Epidermal melanocyte (primary cell): ENCODE data around the gene SPATA45.
"Not testable (repeated sequence)": the region's sequence is repeated elsewhere in the genome, so short reads cannot be mapped to it uniquely, and the experiment has no call there.

Source experiments
- DNase-seq: peaks from one replicate; pipeline ENCODE4 v3.0.0; 2011; ENCODE audit warnings: low spot score; ENCODE audit not compliant: insufficient read length

Gene SPATA45

GRCh38 chr1:212833211-212834207, 13.9 kb downstream of the SPATA45 start:
- not testable (repeated sequence) for DNase-seq

- no peak for DNase-seq
These were observed 19.1 kb downstream of the SPATA45 start for GRCh38 chr1:212828395-212828794.

DNA sequence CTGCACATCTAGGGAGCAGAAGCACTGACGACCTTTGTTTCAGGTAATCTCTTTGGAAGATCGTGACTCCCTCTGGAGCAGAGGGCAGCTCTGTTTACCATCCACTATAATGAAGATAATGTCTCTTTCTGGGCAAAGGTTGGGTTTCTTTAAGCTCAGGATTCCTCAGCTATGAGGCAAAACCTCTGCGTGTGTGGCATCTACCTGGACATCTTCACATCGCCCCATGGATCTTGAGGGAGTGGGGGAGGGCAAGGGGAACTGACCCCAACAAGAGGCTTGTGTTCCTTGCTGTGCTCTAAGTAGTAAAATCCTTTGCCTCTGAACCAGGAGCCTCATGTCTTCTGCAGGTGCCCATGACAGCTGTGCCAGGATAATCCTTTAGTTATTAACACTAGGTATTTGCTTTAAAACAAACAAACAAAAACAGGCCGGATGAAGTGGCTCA, 19.6 kb downstream of the SPATA45 start:
- DNase-seq, result no peak

DNA sequence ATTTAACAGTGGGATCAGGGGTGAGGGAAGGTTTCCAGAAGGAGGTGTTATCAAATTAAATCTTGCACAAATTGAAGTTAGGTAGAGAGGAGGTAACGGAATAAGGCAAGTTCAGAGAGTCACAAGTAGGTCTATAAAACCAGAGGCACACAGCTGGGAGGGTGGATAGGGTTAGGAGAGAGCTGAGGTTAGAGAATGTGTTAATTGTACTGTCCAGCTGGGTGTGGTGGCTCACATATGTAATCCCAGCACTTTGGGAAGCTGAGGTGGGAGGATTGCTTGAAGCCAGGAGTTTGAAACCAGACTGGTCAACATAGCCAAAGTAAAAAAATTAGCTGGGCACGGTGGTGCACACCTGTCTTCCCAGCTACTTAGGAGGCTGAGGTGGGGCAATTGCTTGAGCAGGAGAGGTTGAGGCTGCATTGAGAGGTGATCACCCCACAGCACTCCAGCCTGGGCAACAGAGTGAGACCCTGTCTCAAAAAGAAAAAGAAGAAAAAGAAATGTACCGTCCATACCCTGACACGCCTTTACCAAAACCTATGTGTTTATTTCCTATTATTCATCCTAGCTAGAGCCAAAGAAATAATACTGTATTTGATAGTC, 20.2 kb downstream of the SPATA45 start:
- no peak for DNase-seq

- DNase-seq, result no peak
These were observed 21.5 kb downstream of the SPATA45 start for GRCh38 chr1:212825798-212826452.

GRCh38 chr1:212824201-212824600, 23.2 kb downstream of the SPATA45 start:
- DNase-seq, result no peak

GRCh38 chr1:212822956-212823355, 24.5 kb downstream of the SPATA45 start:
- peak; percentile 21 for DNase-seq

- DNase-seq, result no peak
These were observed 26.5 kb downstream of the SPATA45 start for GRCh38 chr1:212820969-212821368.

GRCh38 chr1:212819726-212820125, 27.7 kb downstream of the SPATA45 start:
- DNase-seq, result no peak

GRCh38 chr1:212816567-212817278, 30.7 kb downstream of the SPATA45 start:
- no peak for DNase-seq

GRCh38 chr1:212814537-212815334, 32.7 kb downstream of the SPATA45 start:
- no peak for DNase-seq

DNA sequence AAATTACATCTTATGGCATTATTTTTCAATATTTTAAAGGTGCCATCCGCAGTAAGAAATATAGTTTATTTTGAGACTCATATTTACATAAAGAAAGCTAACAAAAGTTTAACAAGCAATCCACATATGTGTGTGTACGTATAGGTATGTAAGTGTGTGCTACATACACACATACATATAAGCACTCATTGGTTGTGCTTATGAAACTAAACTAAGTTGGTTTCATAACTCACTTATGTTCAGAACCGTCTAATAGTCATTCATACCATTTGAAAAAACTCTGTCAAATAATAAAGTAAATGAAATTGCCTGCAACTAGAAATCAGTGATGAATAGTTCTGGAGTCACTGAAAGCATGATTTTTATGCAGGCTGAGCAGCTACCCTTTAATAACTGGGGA, 41.7 kb downstream of the SPATA45 start:
- DNase-seq, result no peak

DNA sequence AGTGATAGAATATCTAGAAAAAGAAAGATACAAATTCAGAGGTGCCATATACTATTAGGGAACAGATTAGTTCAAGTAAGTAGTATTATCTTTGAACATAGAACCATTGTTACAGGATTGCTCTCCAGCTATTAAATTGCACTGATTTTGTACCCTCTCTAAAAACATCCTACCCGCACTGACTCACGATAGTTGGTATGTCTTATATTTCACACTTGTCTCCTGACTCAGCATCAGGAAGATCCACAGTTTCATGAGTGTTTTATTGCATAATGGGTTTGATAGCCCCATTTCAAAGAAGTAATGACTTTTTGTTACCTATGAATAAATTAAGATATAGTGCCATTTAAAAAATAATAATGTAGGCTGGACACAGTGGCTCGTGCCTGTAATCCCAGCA, 49.8 kb downstream of the SPATA45 start:
- DNase-seq, result no peak

- DNase-seq, result peak; percentile 26
These were observed 52.9 kb downstream of the SPATA45 start for GRCh38 chr1:212794561-212795014.

DNA sequence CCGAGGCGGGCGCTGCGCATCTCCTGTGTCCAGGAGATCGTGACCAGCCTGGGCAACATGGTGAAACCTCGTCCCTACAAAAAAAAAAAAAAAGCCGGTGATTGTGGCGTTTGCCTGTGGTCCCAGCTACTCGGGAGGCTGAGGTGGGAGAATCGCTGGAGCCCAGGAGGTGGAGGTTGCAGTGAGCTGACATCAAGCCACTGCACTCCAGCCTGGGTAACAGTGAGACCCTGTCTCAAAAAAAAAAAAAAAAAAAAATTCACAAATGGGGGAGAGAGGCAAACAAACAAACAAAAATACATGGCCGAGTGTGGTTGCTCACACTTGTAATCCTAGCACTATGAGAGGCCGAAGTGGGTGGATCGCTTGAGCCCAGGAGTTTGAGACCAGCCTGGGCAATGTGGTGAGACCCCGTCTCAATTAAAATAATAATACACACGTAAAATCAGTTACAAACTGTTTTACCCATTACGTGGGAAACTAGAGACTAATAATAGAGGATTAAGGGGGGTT, 55.0 kb downstream of the SPATA45 start:
- DNase-seq, result no peak

DNA sequence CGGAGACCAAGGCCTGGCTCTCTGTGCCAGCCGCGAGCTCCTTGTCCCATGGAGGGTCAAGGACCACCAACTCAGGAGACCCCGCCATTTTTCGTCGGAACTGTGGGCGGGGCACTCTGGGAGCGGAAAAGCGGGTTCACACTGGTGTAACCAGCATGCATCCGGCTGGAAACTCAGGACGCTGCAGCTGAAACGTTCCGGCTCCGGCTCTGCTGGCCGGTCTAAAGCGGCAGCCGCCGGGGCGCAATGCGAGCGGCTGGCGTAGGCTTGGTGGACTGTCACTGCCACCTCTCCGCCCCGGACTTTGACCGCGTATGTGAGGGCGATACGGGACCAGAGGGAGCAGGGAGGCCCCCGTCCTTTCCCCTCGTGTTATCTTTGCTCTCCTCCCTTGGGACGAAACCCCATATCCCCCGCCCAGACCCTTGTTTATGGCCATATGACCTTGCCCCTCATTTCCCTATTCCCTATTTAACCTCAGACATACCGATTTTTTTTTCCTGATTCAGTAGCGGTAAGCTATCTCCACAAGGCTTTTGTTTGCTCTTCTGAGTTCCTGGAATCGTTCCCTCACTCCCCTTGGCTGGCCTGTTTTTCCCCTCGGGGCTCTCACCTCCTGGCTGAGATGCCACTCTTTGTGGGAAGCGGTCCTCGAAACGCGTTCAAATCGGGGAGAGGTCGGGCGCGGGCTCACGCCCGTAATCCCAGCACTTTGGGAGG, 55.6 kb downstream of the SPATA45 start, which contains the start of the genes NSL1 and TATDN3:
TSS of gene NSL1 (minus strand) at position 102 of the 720 bp plus-strand sequence. CDS start at position 88, 14 bp downstream.
TSS of gene TATDN3 (plus strand) at position 219 of the 720 bp plus-strand sequence. CDS start at position 247, 28 bp downstream.
- peak; percentile 51 for DNase-seq

DNA sequence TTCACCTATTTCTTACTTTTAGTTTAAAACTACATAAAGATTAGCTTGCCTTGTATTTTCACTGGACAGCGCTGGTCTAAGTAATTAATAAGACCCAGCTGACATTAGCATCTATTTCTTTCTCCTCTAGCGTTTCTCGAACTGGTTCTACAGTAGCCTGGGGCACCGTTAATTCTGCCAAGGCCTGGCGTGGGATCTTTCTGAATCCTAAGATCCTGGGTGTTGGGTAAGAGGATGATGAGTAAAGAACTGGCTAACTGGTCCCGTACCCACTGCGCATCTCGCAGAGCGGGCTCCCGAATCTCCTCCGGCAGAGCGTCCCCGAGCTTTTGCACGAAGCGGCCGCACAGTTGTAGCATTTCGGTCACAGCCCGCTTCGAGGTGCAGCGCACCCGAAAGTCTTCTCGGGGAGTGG, 56.2 kb downstream of the SPATA45 start:
- DNase-seq, result peak; percentile 23

GRCh38 chr1:212785871-212786270, 61.6 kb downstream of the SPATA45 start:
- DNase-seq, result no peak

- DNase-seq, result no peak
These were observed 63.5 kb downstream of the SPATA45 start for GRCh38 chr1:212783976-212784375.
